Adrenal gland (tissue), 12 donors: ENCODE data around the gene SRMS. TPM values are rescaled to one million over a fixed set of nuclear protein-coding genes. Genes with fewer than 3 reads are reported as not detected.

ENCODE experiments used
- DNase-seq, 7 donors: peaks; one replicate each; pipeline ENCODE4 v3.0.0-alpha.2; 2019 to 2020
- H3K27ac ChIP-seq, 5 donors: fragments of 200-600 bp; sonication (generic) in 4 of 5; 1 replicate in 3 of 5; 2 replicates in 2 of 5; pipeline versions ENCODE4 v1.5.1 to v1.8.0; 2016 to 2020; ENCODE audit warnings: mild to moderate bottlenecking in 1 of 5
- H3K27me3 ChIP-seq: fragments of 200-600 bp; 2 replicates; pipeline ENCODE4 v1.8.0; 2021
- H3K36me3 ChIP-seq, 2 donors: fragments of 200-600 bp; replicated peaks in 1 of 2; 1 replicate in 1 of 2; 2 replicates in 1 of 2; pipeline versions ENCODE4 v1.5.1 to v1.8.0; 2018 to 2022
- H3K4me1 ChIP-seq, 2 donors: fragments of 200-600 bp; replicated peaks in 1 of 2; 1 replicate in 1 of 2; 2 replicates in 1 of 2; pipeline versions ENCODE4 v1.5.1 to v1.8.0; 2018 to 2021
- H3K4me3 ChIP-seq, 4 donors: fragments of 200-600 bp; sonication (generic) in 3 of 4; one replicate each; pipeline ENCODE4 v1.5.1; 2016 to 2018
- H3K9me3 ChIP-seq, 3 donors: fragments of 200-600 bp; sonication (generic) in 1 of 3; replicated peaks in 1 of 3; 1 replicate in 2 of 3; 2 replicates in 1 of 3; pipeline versions ENCODE4 v1.5.1 to v1.8.0; 2016 to 2021
- CTCF ChIP-seq, 6 experiments: fragments of 450-650 bp in 4 of 6; fragments of 200-600 bp in 2 of 6; sonication (generic) in 1 of 6; IDR thresholded peaks; 1 replicate in 5 of 6; 2 replicates in 1 of 6; pipeline versions ENCODE4 v1.5.1 to v1.8.0; 2016 to 2021; ENCODE audit warnings: antibody characterized with exemption in 6 of 6, mild to moderate bottlenecking in 2 of 6, moderate library complexity in 1 of 6
- POLR2A ChIP-seq, 2 donors: fragments of 450-650 bp; IDR thresholded peaks; one replicate each; pipeline ENCODE4 v1.6.1; 2017; ENCODE audit warnings: antibody characterized with exemption in 2 of 2, mild to moderate bottlenecking in 2 of 2, moderate library complexity in 1 of 2
- WGBS, 4 donors: extraction: QIAGEN DNeasy Blood & Tissue Kit in 2 of 4; methylation state at CpG; one replicate each; pipeline versions ENCODE4 v1.1.5 to v1.1.7; 2013 to 2017; 5-methylcytosine and 5-hydroxymethylcytosine counted together
- intact Hi-C, 2 donors: fragments of 100-400 bp; cut with DNase I; formaldehyde crosslinking; loops; one replicate each; pipeline versions ENCODE4 v1.14.1 to v1.15.0; 2022 to 2023
- polyA plus RNA-seq, 3 donors: library from polyadenylated mRNA; stranded (reverse); fragments of 200-250 nt in 2 of 3; fragments of 350-450 nt in 1 of 3; fragmentation: Illumina TruSeq in 1 of 3; extraction: RNeasy Lipid Tissue Mini Kit (QIAGEN cat#74804) in 1 of 3; gene quantifications; one replicate each; pipeline ENCODE4 v1.2.3, GENCODE V29; 2013 to 2014
- total RNA-seq, 9 donors: library from RNA; depleted of rRNA in 4 of 9; stranded (reverse); fragments of >200 nt in 4 of 9; fragments of 120-200 nt in 1 of 9; fragmentation: NEBNext Ultra II Directional in 1 of 9; extraction: Animal tissue kit (Norgen Biotek cat#: 25700) in 1 of 9; gene quantifications; one replicate each; pipeline versions ENCODE4 v1.1.0 to v1.2.4, GENCODE V29; 2013 to 2023
- donor health status: healthy with polysubstance abuse.
- donor health status: Bipolar disorder and iron deficiency.
- donor health status: DM: yes; HTN: yes; CAD: no.
- donor health status: DM: no; HTN: no; CAD: no.
- donor health status: DM: no; HTN: no; CAD: no.
- donor health status: DM: yes; HTN: yes; CAD: no.

The SRMS gene
- total and polyA plus RNA-seq, 12 donors, result not detected

DNA sequence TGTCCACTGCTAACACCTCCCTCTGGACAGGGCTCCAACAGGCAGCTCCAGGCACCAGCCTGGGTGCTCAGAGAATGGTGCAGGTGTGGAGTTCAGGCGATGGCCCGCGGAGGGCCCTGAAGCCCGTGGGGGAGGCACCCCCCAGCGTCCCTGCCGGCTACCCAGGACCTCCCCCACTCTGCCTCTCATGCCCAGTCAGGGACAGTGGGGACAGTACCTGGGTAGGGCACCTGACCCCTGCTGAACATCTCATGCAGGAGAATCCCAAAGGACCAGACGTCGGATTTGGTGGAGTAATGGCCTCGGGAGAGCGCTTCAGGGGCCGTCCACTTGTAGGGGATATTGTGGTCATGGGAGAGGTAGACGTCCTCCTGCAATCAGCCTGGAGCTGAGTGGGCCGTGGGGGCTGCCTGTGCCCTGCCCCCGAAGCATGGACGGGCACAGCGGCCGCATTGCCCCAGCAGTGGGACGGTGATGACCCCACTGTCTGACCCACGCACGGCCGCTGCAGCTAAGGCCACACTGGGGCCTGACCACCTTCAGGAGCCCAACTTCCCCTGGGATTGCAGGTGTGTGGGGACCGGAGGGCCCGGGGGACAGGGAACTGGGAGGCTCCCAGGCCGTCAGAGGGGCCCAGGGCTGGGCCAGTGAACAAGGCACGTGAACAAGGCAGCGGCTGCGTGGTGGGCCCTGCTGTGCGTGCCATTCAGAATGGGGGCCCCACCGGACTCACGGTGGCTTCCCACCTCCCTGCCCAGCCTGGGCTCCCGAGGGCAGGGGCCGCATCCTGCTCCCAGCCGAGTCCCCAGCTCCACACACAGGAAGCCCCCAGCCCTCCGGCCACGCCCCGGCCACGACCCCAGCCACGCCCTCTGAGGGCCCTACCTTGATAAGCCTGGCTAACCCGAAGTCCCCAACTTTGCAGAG is 17.4 kb downstream of the SRMS start:
- H3K4me1 ChIP-seq, result no peaks in the 10 kb centered on the region
- H3K27ac ChIP-seq, result no peak overlapping the region
- no peak for TF ChIP-seq CTCF (IDR thresholded peaks at IDR 0.05)
- no peak for TF ChIP-seq POLR2A (IDR thresholded peaks at IDR 0.05)
- no peaks in the 10 kb centered on the region for H3K36me3 ChIP-seq
- H3K4me3 ChIP-seq, result no peak overlapping the region
- WGBS, 4 donors, result 67 to 80% (median 76%) methylated on average over 6 to 39 of the region's 39 CpGs
- H3K27me3 ChIP-seq, result peaks cover 7% of the 10 kb centered on the region
- DNase-seq, result no peak
- H3K9me3 ChIP-seq, result no peaks in the 10 kb centered on the region
- intact Hi-C loops, result loop anchor here in 1 of 2 donors (10.0 kb wide), 1 partner anchor 335 kb away; the partner anchor contains the start of genes ABHD16B and TPD52L2

GRCh38 chr20:63529180-63529860 is 18.2 kb downstream of the SRMS start:
- no peak for DNase-seq
- TF ChIP-seq POLR2A (IDR thresholded peaks at IDR 0.05), result no peak
- TF ChIP-seq CTCF (IDR thresholded peaks at IDR 0.05), result no peak
- WGBS, 4 donors, result 73 to 83% (median 80%) methylated on average over 6 to 27 of the region's 27 CpGs
- H3K4me3 ChIP-seq, result no peak overlapping the region
- H3K9me3 ChIP-seq, result no peaks in the 10 kb centered on the region
- H3K4me1 ChIP-seq, result no peaks in the 10 kb centered on the region
- no peak overlapping the region for H3K27ac ChIP-seq
- H3K27me3 ChIP-seq, result peaks cover 3% of the 10 kb centered on the region
- intact Hi-C loops, result no loop called here
- no peaks in the 10 kb centered on the region for H3K36me3 ChIP-seq

- H3K4me3 ChIP-seq, result no peak overlapping the region
- H3K9me3 ChIP-seq, result no peaks in the 10 kb centered on the region
- H3K27ac ChIP-seq, result no peak overlapping the region
- intact Hi-C loops, result no loop called here
- H3K27me3 ChIP-seq, result no peaks in the 10 kb centered on the region
- TF ChIP-seq CTCF (IDR thresholded peaks at IDR 0.05) (no peak), POLR2A (IDR thresholded peaks at IDR 0.05) (no peak)
- 83 to 90% (median 86%) methylated on average over 9 of the region's 9 CpGs for WGBS, 4 donors
- peaks cover 0 to 4% of the 10 kb centered on the region in 2 donors for H3K4me1 ChIP-seq
- no peak for DNase-seq
- no peaks in the 10 kb centered on the region for H3K36me3 ChIP-seq
Observed at GRCh38 chr20:63527184-63527583, 20.4 kb downstream of the SRMS start.

DNA sequence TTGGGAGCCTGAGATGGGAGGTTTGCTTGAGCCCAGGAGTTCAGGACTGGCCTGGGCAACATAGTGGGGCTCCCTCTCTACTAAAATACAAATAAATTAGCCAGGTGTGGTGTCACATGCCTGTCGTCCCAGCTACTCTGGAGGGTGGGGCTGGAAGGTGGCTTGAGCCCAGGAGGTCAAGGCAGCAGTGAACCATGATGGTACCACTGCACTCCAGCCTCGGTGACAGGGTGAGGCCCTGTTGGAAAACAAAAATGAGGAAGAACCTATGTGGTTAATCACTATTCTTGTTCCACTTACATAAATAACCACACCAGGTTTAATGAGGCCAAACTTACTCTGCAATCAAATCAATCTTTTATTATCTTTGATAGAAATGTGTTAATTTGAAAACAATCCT is 21.6 kb downstream of the SRMS start:
- intact Hi-C loops, result no loop called here
- peaks cover 0 to 12% of the 10 kb centered on the region in 2 donors for H3K4me1 ChIP-seq
- no peaks in the 10 kb centered on the region for H3K36me3 ChIP-seq
- DNase-seq, result no peak
- no peak overlapping the region for H3K4me3 ChIP-seq
- H3K27ac ChIP-seq, result no peak overlapping the region
- no peaks in the 10 kb centered on the region for H3K27me3 ChIP-seq
- no peak for TF ChIP-seq POLR2A (IDR thresholded peaks at IDR 0.05)
- no peak for TF ChIP-seq CTCF (IDR thresholded peaks at IDR 0.05)
- H3K9me3 ChIP-seq, result no peaks in the 10 kb centered on the region
- 13 to 28% (median 24%) methylated on average over 2 of the region's 2 CpGs for WGBS, 4 donors
